WTC11 (cell line): Measurements from ENCODE around the gene NTRK2.

Experiments
- ATF1 ChIP-seq: sonication (generic); formaldehyde crosslinking; IDR thresholded peaks from 2 replicates; pipeline ENCODE4 v1.8.1; 2023; ENCODE audit warnings: mild to moderate bottlenecking, moderate library complexity, missing genetic modification reagents
- MYBL2 ChIP-seq: sonication (generic); formaldehyde crosslinking; IDR thresholded peaks from 2 replicates; pipeline ENCODE4 v1.8.1; 2023; ENCODE audit warnings: mild to moderate bottlenecking, moderate library complexity, missing genetic modification reagents
- NFE2L1 ChIP-seq: sonication (generic); formaldehyde crosslinking; IDR thresholded peaks from 2 replicates; pipeline ENCODE4 v1.8.1; 2023; ENCODE audit warnings: missing genetic modification reagents
- RORB ChIP-seq: fragments of 250-450 bp; sonication (Bioruptor Pico); IDR thresholded peaks from 2 replicates; pipeline ENCODE4 v1.9.0; 2021; ENCODE audit warnings: mild to moderate bottlenecking
- TP53 ChIP-seq: sonication (generic); formaldehyde crosslinking; IDR thresholded peaks from 2 replicates; pipeline ENCODE4 v1.8.1; 2023; ENCODE audit warnings: mild to moderate bottlenecking, missing genetic modification reagents
- ZNF121 ChIP-seq: sonication (generic); formaldehyde crosslinking; IDR thresholded peaks from 2 replicates; pipeline ENCODE4 v1.8.0; 2023; ENCODE audit warnings: missing genetic modification reagents
- TF ChIP-seq, protein P1 (sequence below): fragments of 200-600 bp; IDR thresholded peaks from 2 replicates; pipeline ENCODE4 v1.8.0; 2022; ENCODE audit warnings: antibody characterized with exemption
- TF ChIP-seq, protein P2 (sequence below): sonication (generic); formaldehyde crosslinking; IDR thresholded peaks from 2 replicates; pipeline ENCODE4 v1.8.1; 2022; ENCODE audit warnings: mild to moderate bottlenecking, missing genetic modification reagents, moderate library complexity, borderline replicate concordance
- TF ChIP-seq, protein P3 (sequence below): sonication (generic); formaldehyde crosslinking; IDR thresholded peaks from 2 replicates; pipeline ENCODE4 v1.8.0; 2022; ENCODE audit warnings: mild to moderate bottlenecking, missing genetic modification reagents
- TF ChIP-seq, protein P4 (sequence below): sonication (generic); formaldehyde crosslinking; conservative IDR thresholded peaks from 2 replicates; pipeline ENCODE4 v1.8.1; 2022; ENCODE audit warnings: mild to moderate bottlenecking, missing genetic modification reagents
- TF ChIP-seq, protein P5 (sequence below): fragments of 250-450 bp; sonication (Bioruptor Pico); IDR thresholded peaks from 2 replicates; pipeline ENCODE4 v1.9.0; 2021; ENCODE audit warnings: mild to moderate bottlenecking
- TF ChIP-seq, protein P6 (sequence below): sonication (generic); formaldehyde crosslinking; IDR thresholded peaks from 2 replicates; pipeline ENCODE4 v1.8.1; 2022; ENCODE audit warnings: missing genetic modification reagents, borderline replicate concordance
- TF ChIP-seq, protein P7 (sequence below): sonication (generic); formaldehyde crosslinking; IDR thresholded peaks from 2 replicates; pipeline ENCODE4 v1.8.1; 2022; ENCODE audit warnings: mild to moderate bottlenecking, moderate library complexity, missing genetic modification reagents
- TF ChIP-seq, protein P8 (sequence below): fragments of 250-450 bp; sonication (Bioruptor Pico); IDR thresholded peaks from 2 replicates; pipeline ENCODE4 v1.8.0; 2021; ENCODE audit warnings: mild to moderate bottlenecking

DNA sequence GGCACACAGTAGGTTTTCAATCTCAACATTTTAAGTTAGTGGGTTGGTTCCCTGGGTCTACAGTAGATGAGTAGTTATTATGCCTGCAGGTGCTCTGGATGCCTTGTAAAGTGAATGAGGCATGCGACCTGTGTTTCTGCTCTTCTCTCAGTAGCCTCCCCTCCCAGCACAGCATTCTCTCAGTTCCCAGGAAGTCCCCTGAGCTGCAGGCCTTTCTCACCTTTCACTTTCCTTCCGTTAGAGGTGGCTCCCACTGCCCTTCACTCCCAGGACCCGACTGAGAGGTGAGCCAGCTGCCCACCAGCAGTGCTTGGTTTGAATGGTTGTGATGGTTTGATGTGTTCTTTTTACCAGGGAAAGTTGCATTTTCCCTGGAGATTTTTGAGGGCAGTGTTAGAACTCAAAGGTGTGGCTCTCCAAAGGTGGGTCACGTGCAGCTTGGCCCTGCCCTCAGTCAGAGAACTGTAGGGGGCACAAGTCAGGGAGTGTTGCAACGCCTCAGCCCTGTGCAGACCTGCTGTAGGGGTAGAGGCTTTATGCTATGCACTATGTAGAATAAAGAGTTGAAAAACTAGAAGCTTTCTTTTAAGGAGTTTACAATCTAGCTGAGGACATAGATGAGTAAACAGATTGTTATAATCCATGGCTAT, 173.8 kb downstream of the NTRK2 start:
- TF ChIP-seq, protein P1, sequence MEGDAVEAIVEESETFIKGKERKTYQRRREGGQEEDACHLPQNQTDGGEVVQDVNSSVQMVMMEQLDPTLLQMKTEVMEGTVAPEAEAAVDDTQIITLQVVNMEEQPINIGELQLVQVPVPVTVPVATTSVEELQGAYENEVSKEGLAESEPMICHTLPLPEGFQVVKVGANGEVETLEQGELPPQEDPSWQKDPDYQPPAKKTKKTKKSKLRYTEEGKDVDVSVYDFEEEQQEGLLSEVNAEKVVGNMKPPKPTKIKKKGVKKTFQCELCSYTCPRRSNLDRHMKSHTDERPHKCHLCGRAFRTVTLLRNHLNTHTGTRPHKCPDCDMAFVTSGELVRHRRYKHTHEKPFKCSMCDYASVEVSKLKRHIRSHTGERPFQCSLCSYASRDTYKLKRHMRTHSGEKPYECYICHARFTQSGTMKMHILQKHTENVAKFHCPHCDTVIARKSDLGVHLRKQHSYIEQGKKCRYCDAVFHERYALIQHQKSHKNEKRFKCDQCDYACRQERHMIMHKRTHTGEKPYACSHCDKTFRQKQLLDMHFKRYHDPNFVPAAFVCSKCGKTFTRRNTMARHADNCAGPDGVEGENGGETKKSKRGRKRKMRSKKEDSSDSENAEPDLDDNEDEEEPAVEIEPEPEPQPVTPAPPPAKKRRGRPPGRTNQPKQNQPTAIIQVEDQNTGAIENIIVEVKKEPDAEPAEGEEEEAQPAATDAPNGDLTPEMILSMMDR = no peak
- TF ChIP-seq, protein P2, sequence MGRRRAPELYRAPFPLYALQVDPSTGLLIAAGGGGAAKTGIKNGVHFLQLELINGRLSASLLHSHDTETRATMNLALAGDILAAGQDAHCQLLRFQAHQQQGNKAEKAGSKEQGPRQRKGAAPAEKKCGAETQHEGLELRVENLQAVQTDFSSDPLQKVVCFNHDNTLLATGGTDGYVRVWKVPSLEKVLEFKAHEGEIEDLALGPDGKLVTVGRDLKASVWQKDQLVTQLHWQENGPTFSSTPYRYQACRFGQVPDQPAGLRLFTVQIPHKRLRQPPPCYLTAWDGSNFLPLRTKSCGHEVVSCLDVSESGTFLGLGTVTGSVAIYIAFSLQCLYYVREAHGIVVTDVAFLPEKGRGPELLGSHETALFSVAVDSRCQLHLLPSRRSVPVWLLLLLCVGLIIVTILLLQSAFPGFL (CRISPR knock-in tag) = no peak
- TF ChIP-seq ATF1 (CRISPR knock-in tag) = no peak
- TF ChIP-seq TP53 (CRISPR knock-in tag) = no peak
- TF ChIP-seq, protein P3, sequence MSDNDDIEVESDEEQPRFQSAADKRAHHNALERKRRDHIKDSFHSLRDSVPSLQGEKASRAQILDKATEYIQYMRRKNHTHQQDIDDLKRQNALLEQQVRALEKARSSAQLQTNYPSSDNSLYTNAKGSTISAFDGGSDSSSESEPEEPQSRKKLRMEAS (CRISPR knock-in tag) = no peak
- TF ChIP-seq, protein P4, sequence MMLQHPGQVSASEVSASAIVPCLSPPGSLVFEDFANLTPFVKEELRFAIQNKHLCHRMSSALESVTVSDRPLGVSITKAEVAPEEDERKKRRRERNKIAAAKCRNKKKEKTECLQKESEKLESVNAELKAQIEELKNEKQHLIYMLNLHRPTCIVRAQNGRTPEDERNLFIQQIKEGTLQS (CRISPR knock-in tag) = no peak
- TF ChIP-seq RORB (CRISPR knock-in tag) = no peak
- TF ChIP-seq, protein P5, sequence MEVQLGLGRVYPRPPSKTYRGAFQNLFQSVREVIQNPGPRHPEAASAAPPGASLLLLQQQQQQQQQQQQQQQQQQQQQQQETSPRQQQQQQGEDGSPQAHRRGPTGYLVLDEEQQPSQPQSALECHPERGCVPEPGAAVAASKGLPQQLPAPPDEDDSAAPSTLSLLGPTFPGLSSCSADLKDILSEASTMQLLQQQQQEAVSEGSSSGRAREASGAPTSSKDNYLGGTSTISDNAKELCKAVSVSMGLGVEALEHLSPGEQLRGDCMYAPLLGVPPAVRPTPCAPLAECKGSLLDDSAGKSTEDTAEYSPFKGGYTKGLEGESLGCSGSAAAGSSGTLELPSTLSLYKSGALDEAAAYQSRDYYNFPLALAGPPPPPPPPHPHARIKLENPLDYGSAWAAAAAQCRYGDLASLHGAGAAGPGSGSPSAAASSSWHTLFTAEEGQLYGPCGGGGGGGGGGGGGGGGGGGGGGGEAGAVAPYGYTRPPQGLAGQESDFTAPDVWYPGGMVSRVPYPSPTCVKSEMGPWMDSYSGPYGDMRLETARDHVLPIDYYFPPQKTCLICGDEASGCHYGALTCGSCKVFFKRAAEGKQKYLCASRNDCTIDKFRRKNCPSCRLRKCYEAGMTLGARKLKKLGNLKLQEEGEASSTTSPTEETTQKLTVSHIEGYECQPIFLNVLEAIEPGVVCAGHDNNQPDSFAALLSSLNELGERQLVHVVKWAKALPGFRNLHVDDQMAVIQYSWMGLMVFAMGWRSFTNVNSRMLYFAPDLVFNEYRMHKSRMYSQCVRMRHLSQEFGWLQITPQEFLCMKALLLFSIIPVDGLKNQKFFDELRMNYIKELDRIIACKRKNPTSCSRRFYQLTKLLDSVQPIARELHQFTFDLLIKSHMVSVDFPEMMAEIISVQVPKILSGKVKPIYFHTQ (CRISPR knock-in tag) = no peak
- TF ChIP-seq, protein P6, sequence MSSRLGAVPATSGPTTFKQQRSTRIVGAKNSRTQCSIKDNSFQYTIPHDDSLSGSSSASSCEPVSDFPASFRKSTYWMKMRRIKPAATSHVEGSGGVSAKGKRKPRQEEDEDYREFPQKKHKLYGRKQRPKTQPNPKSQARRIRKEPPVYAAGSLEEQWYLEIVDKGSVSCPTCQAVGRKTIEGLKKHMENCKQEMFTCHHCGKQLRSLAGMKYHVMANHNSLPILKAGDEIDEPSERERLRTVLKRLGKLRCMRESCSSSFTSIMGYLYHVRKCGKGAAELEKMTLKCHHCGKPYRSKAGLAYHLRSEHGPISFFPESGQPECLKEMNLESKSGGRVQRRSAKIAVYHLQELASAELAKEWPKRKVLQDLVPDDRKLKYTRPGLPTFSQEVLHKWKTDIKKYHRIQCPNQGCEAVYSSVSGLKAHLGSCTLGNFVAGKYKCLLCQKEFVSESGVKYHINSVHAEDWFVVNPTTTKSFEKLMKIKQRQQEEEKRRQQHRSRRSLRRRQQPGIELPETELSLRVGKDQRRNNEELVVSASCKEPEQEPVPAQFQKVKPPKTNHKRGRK = no peak
- no peak for TF ChIP-seq NFE2L1 (CRISPR knock-in tag)
- TF ChIP-seq, protein P7, sequence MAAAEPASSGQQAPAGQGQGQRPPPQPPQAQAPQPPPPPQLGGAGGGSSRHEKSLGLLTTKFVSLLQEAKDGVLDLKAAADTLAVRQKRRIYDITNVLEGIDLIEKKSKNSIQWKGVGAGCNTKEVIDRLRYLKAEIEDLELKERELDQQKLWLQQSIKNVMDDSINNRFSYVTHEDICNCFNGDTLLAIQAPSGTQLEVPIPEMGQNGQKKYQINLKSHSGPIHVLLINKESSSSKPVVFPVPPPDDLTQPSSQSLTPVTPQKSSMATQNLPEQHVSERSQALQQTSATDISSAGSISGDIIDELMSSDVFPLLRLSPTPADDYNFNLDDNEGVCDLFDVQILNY (CRISPR knock-in tag) = no peak
- TF ChIP-seq, protein P8, sequence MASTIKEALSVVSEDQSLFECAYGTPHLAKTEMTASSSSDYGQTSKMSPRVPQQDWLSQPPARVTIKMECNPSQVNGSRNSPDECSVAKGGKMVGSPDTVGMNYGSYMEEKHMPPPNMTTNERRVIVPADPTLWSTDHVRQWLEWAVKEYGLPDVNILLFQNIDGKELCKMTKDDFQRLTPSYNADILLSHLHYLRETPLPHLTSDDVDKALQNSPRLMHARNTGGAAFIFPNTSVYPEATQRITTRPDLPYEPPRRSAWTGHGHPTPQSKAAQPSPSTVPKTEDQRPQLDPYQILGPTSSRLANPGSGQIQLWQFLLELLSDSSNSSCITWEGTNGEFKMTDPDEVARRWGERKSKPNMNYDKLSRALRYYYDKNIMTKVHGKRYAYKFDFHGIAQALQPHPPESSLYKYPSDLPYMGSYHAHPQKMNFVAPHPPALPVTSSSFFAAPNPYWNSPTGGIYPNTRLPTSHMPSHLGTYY (CRISPR knock-in tag) = no peak
- no peak for TF ChIP-seq ZNF121
- no peak for TF ChIP-seq MYBL2 (CRISPR knock-in tag)
